Lower leg skin (tissue), 4 donors: ENCODE data around the gene KPNA2. TPM values are rescaled to one million over a fixed set of nuclear protein-coding genes. Genes with fewer than 3 reads are reported as not detected.

Experiments
- DNase-seq, 2 donors: peaks; one replicate each; pipeline ENCODE4 v3.0.0-alpha.2; 2019; ENCODE audit warnings: low spot score in 2 of 2
- H3K4me3 ChIP-seq: fragments of 200-600 bp; sonication (generic); 2 replicates; pipeline ENCODE4 v1.5.1; 2017; ENCODE audit warnings: mild to moderate bottlenecking, low read depth; ENCODE audit not compliant: poor library complexity, severe bottlenecking
- CTCF ChIP-seq, 3 donors: fragments of 450-650 bp; IDR thresholded peaks; one replicate each; pipeline ENCODE4 v1.5.1; 2016; ENCODE audit warnings: antibody characterized with exemption in 3 of 3, mild to moderate bottlenecking in 3 of 3, moderate library complexity in 2 of 3
- POLR2A ChIP-seq, 2 donors: fragments of 450-650 bp; IDR thresholded peaks; one replicate each; pipeline ENCODE4 v1.6.1; 2016 to 2017; ENCODE audit warnings: antibody characterized with exemption in 2 of 2, mild to moderate bottlenecking in 1 of 2, moderate library complexity in 1 of 2
- WGBS, 2 donors: methylation state at CpG; one replicate each; pipeline ENCODE4 v1.1.5; 2018; 5-methylcytosine and 5-hydroxymethylcytosine counted together
- intact Hi-C: fragments of 100-400 bp; cut with DNase I; formaldehyde crosslinking; loops from one replicate; pipeline ENCODE4 v1.15.0; 2023; ENCODE audit warnings: low total_unique reads
- total RNA-seq, 4 donors: library from RNA; depleted of rRNA; stranded (reverse); fragments of >200 nt; gene quantifications; one replicate each; pipeline ENCODE4 v1.1.0, GENCODE V29; 2016

Gene KPNA2
- total RNA-seq, 4 donors from 2014 or later, result 10.6 to 29.7 (median 16.4) TPM

- no peak for DNase-seq
- WGBS, 2 donors, result 70 to 75% methylated on average over 8 of the region's 8 CpGs
- TF ChIP-seq POLR2A (IDR thresholded peaks at IDR 0.05), result no peak
- TF ChIP-seq CTCF (IDR thresholded peaks at IDR 0.05), result no peak
- H3K4me3 ChIP-seq, result no peak overlapping the region
- intact Hi-C loops, result no loop called here
Measured at GRCh38 chr17:68029512-68030215, 5.9 kb upstream of the KPNA2 start.

- peak in 1 of 2 donors; percentile 54 for DNase-seq
- WGBS, 2 donors, result 78 to 84% methylated on average over 7 of the region's 7 CpGs
- TF ChIP-seq POLR2A (IDR thresholded peaks at IDR 0.05) (no peak), CTCF (IDR thresholded peaks at IDR 0.05) (no peak)
- intact Hi-C loops, result no loop called here
- H3K4me3 ChIP-seq, result no peak overlapping the region
Measured at GRCh38 chr17:68033636-68034451, 1.7 kb upstream of the KPNA2 start.

GRCh38 chr17:68034452-68034776 is 1.1 kb upstream of the KPNA2 start:
- no peak for DNase-seq
- 49 to 54% methylated on average over 1 of the region's 1 CpG for WGBS, 2 donors
- intact Hi-C loops, result no loop called here
- no peak for TF ChIP-seq POLR2A (IDR thresholded peaks at IDR 0.05)
- TF ChIP-seq CTCF (IDR thresholded peaks at IDR 0.05), result no peak
- no peak overlapping the region for H3K4me3 ChIP-seq

GRCh38 chr17:68035131-68035522 is 408 bp upstream of the KPNA2 start:
- no peak for TF ChIP-seq CTCF (IDR thresholded peaks at IDR 0.05)
- no peak for TF ChIP-seq POLR2A (IDR thresholded peaks at IDR 0.05)
- WGBS, 2 donors, result 1% methylated on average over 22 to 26 of the region's 27 CpGs
- peak; percentile 92 to 98 for DNase-seq
- intact Hi-C loops, result no loop called here
- H3K4me3 ChIP-seq, result no peak overlapping the region

- intact Hi-C loops, result no loop called here
- WGBS, 2 donors, result 18 to 20% methylated on average over 11 of the region's 11 CpGs
- peak overlapping the region; percentile 78 for H3K4me3 ChIP-seq
- DNase-seq, result no peak
- TF ChIP-seq POLR2A (IDR thresholded peaks at IDR 0.05) (no peak), CTCF (IDR thresholded peaks at IDR 0.05) (no peak)
Measured at GRCh38 chr17:68036304-68037147, 991 bp downstream of the KPNA2 start.
